ENCODE measurements around the gene REX1BD.

- TF ChIP-seq CTCF (IDR thresholded peaks at IDR 0.05; ENCODE audit: low read depth, low read length) (no peak), POLR2A (IDR thresholded peaks at IDR 0.05; ENCODE audit: extremely low read depth, insufficient read length) (no peak)
Measured at GRCh38 chr19:18590273-18591272, 2.0 kb downstream of the REX1BD start.
